ENCODE data around the gene HES2.

GRCh38 chr1:6435547-6435946, 15.8 kb upstream of the HES2 start:
- TF ChIP-seq CTCF (IDR thresholded peaks at IDR 0.05; ENCODE audit: poor library complexity) = no peak
- TF ChIP-seq EZH2 (IDR thresholded peaks at IDR 0.05; ENCODE audit: borderline replicate concordance) = no peak
